SIG-M5 treated with dmso at 0.1 percent for 504 hours (cell line): ENCODE measurements around the gene VPS33B.
A peak's percentile ranks its signal among the peaks of the same experiment; 100 is the strongest.
"Not testable (repeated sequence)": the region's sequence is repeated elsewhere in the genome, so short reads cannot be mapped to it uniquely, and the experiment has no call there.

ENCODE experiments used
- DNase-seq: peaks from one replicate; lab custom pipeline; 2025; ENCODE audit not compliant: unreplicated experiment; lab: John Stamatoyannopoulos, UW

Gene VPS33B

GRCh38 chr15:91032919-91033803 is 10.8 kb upstream of the VPS33B start:
- DNase-seq = peak; percentile 44

DNA sequence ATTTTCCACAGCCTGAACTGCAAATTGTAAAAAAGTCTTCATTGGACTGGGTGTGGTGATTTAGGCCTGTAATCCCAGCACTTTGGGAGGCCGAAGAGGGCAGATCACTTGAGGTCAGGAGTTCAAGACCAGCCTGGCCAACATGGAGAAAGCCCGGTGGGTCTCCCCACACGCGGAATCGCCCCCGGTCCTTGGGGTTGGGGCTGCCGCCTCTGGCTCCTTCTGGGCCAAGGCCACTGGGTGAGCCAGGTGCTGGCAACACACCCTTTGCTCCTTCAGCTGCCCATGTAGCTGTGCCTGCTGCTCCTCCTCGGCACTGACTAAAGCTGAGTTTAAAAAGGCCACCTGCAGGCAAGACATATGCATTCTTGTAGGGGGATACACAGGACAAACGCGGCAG is 9.4 kb upstream of the VPS33B start:
- no peak for DNase-seq

- DNase-seq = no peak
These were observed 5.3 kb upstream of the VPS33B start for GRCh38 chr15:91027677-91028076.

DNA sequence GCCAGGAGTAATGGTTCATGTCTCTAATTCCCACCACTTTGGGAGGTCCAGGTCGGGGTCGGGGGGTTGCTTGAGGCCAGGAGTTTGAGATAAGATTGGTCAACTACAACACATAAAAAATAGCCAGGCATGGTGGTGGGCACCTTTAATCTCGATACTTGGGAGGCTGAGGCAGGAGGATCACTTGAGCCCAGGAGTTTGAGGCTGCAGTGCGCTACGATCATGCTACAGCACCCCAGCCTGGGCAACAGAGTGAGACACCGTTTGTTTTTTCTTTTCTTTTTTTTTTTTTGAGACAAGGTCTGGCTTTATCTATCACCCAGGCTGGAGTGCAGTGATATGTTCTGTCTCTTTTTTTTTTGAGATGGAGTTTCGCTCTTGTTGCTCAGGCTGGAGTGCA is 1.3 kb upstream of the VPS33B start:
- no peak for DNase-seq

DNA sequence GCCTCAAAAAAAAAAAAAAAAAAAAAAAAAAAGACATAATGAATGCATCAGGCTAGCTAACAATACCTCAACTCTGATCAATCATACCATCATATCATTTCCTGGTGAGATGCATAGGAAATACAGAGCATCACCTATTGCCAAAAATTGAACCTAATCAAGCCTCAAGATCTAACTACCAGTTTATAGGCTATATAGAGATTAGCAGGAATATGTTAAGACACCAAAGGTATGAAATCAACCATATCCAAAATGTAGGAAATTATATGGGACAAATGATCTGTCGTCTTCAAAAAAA is 387 bp upstream of the VPS33B start:
- DNase-seq = no peak

- no peak for DNase-seq
These were observed 799 bp downstream of the VPS33B start for GRCh38 chr15:91021516-91022074.

GRCh38 chr15:91018158-91018557 is 4.2 kb downstream of the VPS33B start:
- DNase-seq = no peak

GRCh38 chr15:91017716-91018115 is 4.7 kb downstream of the VPS33B start:
- DNase-seq = no peak

GRCh38 chr15:91013701-91014100 is 8.7 kb downstream of the VPS33B start:
- DNase-seq = not testable (repeated sequence)

DNA sequence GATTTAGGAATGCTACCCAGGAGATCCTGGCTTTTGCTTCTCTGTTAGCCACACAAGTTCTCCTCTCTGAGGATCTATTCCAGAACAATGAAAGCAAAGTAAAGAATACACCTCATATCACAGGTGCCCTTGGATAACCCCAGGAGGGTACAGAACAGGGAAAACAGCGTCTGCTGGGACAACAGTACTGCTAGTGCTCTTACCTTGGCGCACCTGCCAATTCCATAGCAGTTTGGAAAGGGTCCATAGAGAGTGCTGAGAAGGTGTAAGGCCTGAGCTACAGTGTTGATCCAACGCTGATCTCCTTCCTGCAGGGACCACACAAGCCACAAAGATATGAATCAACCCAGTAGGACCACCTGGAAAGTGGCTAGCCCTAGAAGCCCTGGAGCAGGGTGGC is 15.1 kb downstream of the VPS33B start:
- DNase-seq = no peak

- no peak for DNase-seq
These were observed 21.2 kb downstream of the VPS33B start for GRCh38 chr15:91001209-91001608.

- DNase-seq = no peak
These were observed 23.7 kb downstream of the VPS33B start for GRCh38 chr15:90998737-90999136.

DNA sequence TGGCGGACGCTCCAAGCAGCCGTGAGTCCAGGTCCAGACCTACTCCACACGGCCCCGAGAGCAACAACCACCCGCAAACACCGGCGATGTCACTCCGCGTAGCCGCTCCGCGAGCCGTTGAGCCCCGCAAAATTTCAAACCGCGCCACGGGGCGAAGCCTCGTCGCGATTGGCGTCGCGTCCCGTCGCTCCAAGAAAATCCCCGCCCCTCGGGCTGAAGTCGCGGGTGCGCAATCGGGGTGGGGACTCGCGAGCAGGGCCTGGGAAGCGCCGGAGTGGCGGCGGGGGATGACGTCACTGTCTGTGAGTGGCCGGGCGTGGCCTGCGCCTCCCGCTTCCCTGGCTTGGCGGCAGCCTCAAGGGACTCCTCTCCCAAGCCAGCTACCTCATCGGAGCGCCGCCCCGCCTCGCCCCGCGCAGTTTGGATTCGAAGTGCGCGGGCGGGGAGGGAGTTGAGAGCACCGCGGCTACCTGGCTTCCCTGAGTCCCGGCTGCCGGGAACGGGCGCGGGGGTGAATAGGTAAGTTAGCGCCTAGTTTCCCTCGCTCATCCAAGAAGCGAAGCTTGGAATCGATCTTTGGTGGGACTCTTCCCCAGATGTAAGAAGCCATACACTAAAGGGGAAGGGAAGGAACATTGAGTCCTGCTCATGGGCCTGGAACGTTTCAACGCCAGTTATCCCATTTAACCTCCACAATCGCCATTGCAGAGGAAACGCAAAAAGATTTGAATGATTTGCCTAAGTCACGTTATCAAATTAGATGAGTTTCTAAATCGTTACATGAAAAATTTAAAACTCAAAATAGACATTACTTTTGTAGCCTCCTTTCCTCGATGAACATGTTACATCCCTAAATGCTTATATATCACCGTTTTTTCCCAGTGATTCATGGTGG is 27.7 kb downstream of the VPS33B start, which contains the start of gene PRC1:
Gene PRC1 (minus strand): TSS at position 119 of the 895 bp plus-strand sequence. CDS start 118 bp downstream, at position 1.
- peak; percentile 97 for DNase-seq

DNA sequence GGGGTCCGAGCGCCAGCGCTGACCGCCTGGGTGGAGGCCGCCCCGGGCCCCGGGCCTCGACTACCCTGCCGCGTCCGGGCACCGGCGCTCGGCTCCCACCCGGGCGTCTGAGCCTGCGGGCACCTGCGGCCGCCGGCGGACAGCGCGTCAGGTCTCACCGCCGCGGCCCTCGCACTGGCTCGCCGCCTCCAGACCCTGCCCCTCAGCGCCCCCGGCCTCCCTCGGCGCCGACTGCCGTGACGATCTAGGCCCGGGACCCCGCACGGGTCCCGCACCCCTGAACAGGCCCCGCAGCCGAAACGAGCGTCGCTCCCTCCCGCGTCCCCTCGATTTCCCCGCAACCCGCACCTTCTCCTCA is 28.4 kb downstream of the VPS33B start:
- no peak for DNase-seq

DNA sequence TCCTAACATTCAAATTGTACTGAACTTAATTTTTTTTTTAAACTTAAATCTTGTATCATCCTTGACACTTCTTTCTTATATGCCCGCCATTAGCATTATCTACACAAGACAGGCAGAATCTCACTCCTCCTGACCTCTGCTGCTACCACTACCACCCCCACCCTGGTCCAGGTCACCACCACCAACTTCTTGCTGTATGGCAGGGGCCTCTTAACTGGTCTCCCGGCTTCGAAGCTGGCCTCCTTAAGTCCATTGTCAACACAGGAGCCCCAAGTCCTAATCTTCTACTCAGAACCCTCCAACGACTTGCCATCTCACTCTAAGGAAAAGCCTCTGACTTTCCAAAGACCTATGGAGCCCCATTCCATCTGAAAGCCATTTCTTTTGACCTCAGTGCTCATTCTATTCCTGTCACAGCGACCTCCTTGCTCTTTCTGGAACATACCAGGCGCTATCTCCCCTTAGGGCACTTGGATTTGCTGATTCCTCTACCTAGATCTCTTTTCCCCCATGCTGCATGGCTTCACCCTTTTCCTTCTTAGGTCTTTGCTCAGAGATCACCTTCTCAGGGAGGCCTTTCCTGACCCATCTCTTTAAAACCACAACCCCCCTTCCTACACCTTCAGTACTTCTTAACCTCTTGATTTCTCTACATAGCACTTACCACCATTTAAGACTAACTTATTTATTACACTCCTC is 30.7 kb downstream of the VPS33B start:
- DNase-seq = no peak

DNA sequence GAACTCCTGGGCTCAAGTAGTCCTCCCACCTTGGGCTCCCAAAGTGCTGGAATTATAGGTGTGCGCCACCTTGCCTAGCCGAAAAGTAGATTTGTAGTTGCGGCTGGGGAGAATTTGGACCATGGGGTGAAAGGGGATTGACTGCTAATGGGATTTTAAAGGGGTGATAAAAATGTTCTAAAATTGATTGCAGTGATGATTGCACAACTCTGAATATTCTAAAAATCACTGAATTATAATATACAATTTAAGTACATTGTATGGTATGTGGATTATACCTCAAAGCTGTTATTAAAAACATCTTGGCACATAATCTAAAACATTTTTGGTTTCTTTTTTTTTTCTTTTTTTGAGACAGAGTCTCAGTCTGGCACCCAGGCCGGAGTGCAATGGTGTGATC is 31.9 kb downstream of the VPS33B start:
- DNase-seq = no peak

DNA sequence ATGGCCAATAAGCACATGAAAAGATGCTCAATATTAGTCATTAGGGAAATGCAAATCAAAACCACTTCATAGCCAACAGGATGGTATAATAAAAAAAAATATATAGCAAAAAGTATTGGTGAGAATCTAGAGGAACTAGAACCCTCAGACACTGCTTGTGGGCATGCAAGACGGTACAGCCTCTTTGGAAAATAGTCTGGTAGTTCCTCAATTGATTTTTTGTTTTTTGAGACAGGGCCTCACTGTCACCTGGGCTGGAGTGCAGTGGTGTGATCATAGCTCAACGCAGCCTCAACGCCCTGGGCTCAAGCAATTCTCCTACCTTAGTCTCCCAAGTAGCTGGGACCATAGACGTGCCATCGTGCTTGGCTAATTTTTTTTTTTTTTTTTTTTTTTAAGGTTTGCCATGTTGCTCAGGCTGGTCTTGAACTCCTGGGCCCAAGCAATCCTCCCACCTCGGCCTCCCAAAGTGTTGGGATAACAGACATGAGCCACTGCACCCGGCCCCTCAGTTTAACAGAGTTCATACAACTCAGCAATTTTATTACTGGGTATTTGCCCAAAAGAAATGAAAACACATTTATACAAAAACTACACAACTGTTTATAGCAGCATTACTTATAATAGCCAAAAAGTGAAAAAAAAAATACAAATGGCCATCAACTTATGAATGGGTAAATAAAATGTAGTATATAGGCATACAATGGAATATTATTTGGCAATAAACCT is 33.2 kb downstream of the VPS33B start:
- no peak for DNase-seq

DNA sequence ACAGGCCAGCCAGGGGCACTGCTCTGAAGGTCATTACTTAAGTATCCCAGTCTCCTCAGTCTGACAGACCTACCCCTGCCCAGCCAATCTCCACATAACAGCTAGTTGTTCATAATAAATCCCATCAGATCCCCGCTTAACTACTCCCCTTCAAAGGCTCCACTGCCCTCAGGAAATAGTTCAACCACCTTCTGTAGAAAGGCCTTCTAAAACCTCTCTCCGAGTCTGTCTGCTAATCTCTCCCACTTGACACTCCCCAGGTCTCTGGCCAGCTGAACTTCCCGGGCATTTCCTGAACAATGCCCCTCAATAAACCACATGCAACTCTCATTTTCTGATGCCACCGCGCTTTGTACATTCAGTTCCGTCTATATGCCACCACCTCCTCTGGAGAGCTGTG is 34.1 kb downstream of the VPS33B start:
- DNase-seq = no peak

- DNase-seq = no peak
These were observed 34.7 kb downstream of the VPS33B start for GRCh38 chr15:90987561-90988141.

- no peak for DNase-seq
These were observed 35.4 kb downstream of the VPS33B start for GRCh38 chr15:90986790-90987507.
